GM23248 (cell line): Measurements from ENCODE around the gene CPNE2. TPM values are rescaled to one million over a fixed set of nuclear protein-coding genes. Genes with fewer than 3 reads are reported as not detected.

Source experiments
- DNase-seq: peaks from one replicate; pipeline ENCODE4 v3.0.0-alpha.2; 2015
- H2AFZ ChIP-seq: fragments of 200-600 bp; sonication (generic); 2 replicates; pipeline ENCODE4 v1.6.1; 2016; ENCODE audit warnings: antibody characterized with exemption
- H3F3A ChIP-seq: fragments of 200-600 bp; sonication (generic); 2 replicates; pipeline ENCODE4 v1.6.1; 2016; ENCODE audit warnings: mild to moderate bottlenecking, antibody characterized with exemption, mixed run types; ENCODE audit not compliant: insufficient read depth
- H3K27ac ChIP-seq: fragments of 200-600 bp; sonication (generic); 2 replicates; pipeline ENCODE4 v1.5.1; 2016; ENCODE audit warnings: mild to moderate bottlenecking
- H3K27me3 ChIP-seq: fragments of 200-600 bp; sonication (generic); replicated peaks from 2 replicates; pipeline ENCODE4 v1.6.1; 2016; ENCODE audit warnings: mild to moderate bottlenecking; ENCODE audit not compliant: insufficient read depth
- H3K36me3 ChIP-seq: fragments of 200-600 bp; sonication (generic); 2 replicates; pipeline ENCODE4 v1.6.1; 2016; ENCODE audit warnings: low read depth, mild to moderate bottlenecking
- H3K4me1 ChIP-seq: fragments of 200-600 bp; sonication (generic); 2 replicates; pipeline ENCODE4 v1.6.1; 2016; ENCODE audit warnings: mild to moderate bottlenecking; ENCODE audit not compliant: insufficient read depth
- H3K4me2 ChIP-seq: fragments of 200-600 bp; sonication (generic); one replicate; pipeline ENCODE4 v1.6.1; 2016; ENCODE audit warnings: mild to moderate bottlenecking; ENCODE audit not compliant: unreplicated experiment
- H3K4me3 ChIP-seq: fragments of 200-600 bp; sonication (generic); 2 replicates; pipeline ENCODE4 v1.5.1; 2016; ENCODE audit warnings: mild to moderate bottlenecking
- H3K79me2 ChIP-seq: fragments of 200-600 bp; sonication (generic); 2 replicates; pipeline ENCODE4 v1.6.1; 2016; ENCODE audit warnings: mild to moderate bottlenecking; ENCODE audit not compliant: insufficient read depth
- H3K9ac ChIP-seq: fragments of 200-600 bp; sonication (generic); 2 replicates; pipeline ENCODE4 v1.6.1; 2016; ENCODE audit warnings: mild to moderate bottlenecking
- H3K9me2 ChIP-seq: fragments of 200-600 bp; sonication (generic); 2 replicates; pipeline ENCODE4 v1.6.1; 2016; ENCODE audit warnings: mixed run types, mild to moderate bottlenecking, moderate library complexity; ENCODE audit not compliant: insufficient read depth
- H3K9me3 ChIP-seq: fragments of 200-600 bp; sonication (generic); one replicate; pipeline ENCODE4 v1.6.1; 2017; ENCODE audit warnings: low read depth
- H4K20me1 ChIP-seq: fragments of 200-600 bp; sonication (generic); 2 replicates; pipeline ENCODE4 v1.6.0; 2016; ENCODE audit not compliant: insufficient read depth
- EZH2 ChIP-seq: fragments of 200-600 bp; sonication (generic); IDR thresholded peaks from 2 replicates; pipeline ENCODE4 v1.6.1; 2018; ENCODE audit warnings: antibody characterized with exemption, mild to moderate bottlenecking; ENCODE audit not compliant: insufficient read depth, poor library complexity, severe bottlenecking
- EZH2phosphoT487 ChIP-seq: fragments of 200-600 bp; sonication (generic); IDR thresholded peaks from 2 replicates; pipeline ENCODE4 v1.6.1; 2018; ENCODE audit warnings: antibody characterized with exemption, moderate library complexity, mild to moderate bottlenecking, low read depth; ENCODE audit not compliant: insufficient read depth
- WGBS, 2 experiments: methylation state at CpG; one replicate each; pipeline ENCODE4 v1.1.6; 2015 to 2017; ENCODE audit warnings: low lambda C conversion rate in 2 of 2, low coverage in 1 of 2; ENCODE audit errors: missing lambda C conversion rate in 2 of 2; 5-methylcytosine and 5-hydroxymethylcytosine counted together
- in situ Hi-C: fragments of 300-500 bp; cut with MboI; formaldehyde crosslinking; loops from 2 replicates; pipeline ENCODE4 v1.15.0; 2020
- polyA plus RNA-seq: library from polyadenylated mRNA; unstranded; fragments of >200 nt; fragmentation: Nextera tagmentation; extraction: Ambion mirVana; gene quantifications from 2 replicates; pipeline ENCODE4 v1.2.1, GENCODE V29; 2016
- total RNA-seq: library from RNA; depleted of rRNA; stranded (reverse); fragments of >200 nt; shearing (Covaris generic); gene quantifications from 2 replicates; pipeline ENCODE4 v1.2.3, GENCODE V29; 2014

The CPNE2 gene
- total and polyA plus RNA-seq, 2 experiments from 2014 or later: 9.0 to 13.9 TPM

- Histone ChIP-seq H3K9ac (no peak overlapping the region), H3F3A (no peaks in the 10 kb centered on the region), H3K27me3 (no peaks in the 10 kb centered on the region), H2AFZ (no peak overlapping the region), H3K4me1 (no peaks in the 10 kb centered on the region), H4K20me1 (no peaks in the 10 kb centered on the region), H3K9me3 (no peaks in the 10 kb centered on the region), H3K4me3 (no peak overlapping the region), H3K9me2 (no peaks in the 10 kb centered on the region), H3K79me2 (no peaks in the 10 kb centered on the region), H3K4me2 (no peak overlapping the region), H3K27ac (no peak overlapping the region), H3K36me3 (no peaks in the 10 kb centered on the region)
- WGBS, 2 experiments: 73 to 94% methylated on average over 2 of the region's 2 CpGs
- no peak for TF ChIP-seq EZH2
- in situ Hi-C loops: no loop called here
- DNase-seq: no peak
These were observed 44.3 kb upstream of the CPNE2 start for GRCh38 chr16:57048095-57048494.

- in situ Hi-C loops: no loop called here
- Histone ChIP-seq H3K36me3 (no peaks in the 10 kb centered on the region), H3K4me2 (no peak overlapping the region), H3K27me3 (no peaks in the 10 kb centered on the region), H3K4me1 (no peaks in the 10 kb centered on the region), H3K9ac (no peak overlapping the region), H4K20me1 (no peaks in the 10 kb centered on the region), H3K9me3 (no peaks in the 10 kb centered on the region), H2AFZ (no peak overlapping the region), H3F3A (no peaks in the 10 kb centered on the region), H3K4me3 (no peak overlapping the region), H3K9me2 (no peaks in the 10 kb centered on the region), H3K79me2 (no peaks in the 10 kb centered on the region), H3K27ac (no peak overlapping the region)
- WGBS, 2 experiments: 96 to 99% methylated on average over 4 of the region's 4 CpGs
- TF ChIP-seq EZH2phosphoT487: no peak
- no peak for DNase-seq
These were observed 42.7 kb upstream of the CPNE2 start for GRCh38 chr16:57049678-57050077.

GRCh38 chr16:57051696-57052228 lies 40.6 kb upstream of the CPNE2 start:
- H3K4me3 ChIP-seq: no peak overlapping the region
- H4K20me1 ChIP-seq: no peaks in the 10 kb centered on the region
- no peaks in the 10 kb centered on the region for H3K4me1 ChIP-seq
- no peak overlapping the region for H3K9ac ChIP-seq
- DNase-seq: no peak
- no peaks in the 10 kb centered on the region for H3K79me2 ChIP-seq
- TF ChIP-seq EZH2phosphoT487 (no peak), EZH2 (no peak)
- no peaks in the 10 kb centered on the region for H3K27me3 ChIP-seq
- in situ Hi-C loops: no loop called here
- H3K27ac ChIP-seq: no peak overlapping the region
- WGBS, 2 experiments: 97 to 98% methylated on average over 11 of the region's 11 CpGs
- no peak overlapping the region for H2AFZ ChIP-seq
- no peaks in the 10 kb centered on the region for H3K9me3 ChIP-seq
- no peaks in the 10 kb centered on the region for H3K9me2 ChIP-seq
- no peaks in the 10 kb centered on the region for H3K36me3 ChIP-seq
- no peaks in the 10 kb centered on the region for H3F3A ChIP-seq
- no peak overlapping the region for H3K4me2 ChIP-seq

- DNase-seq: no peak
- Histone ChIP-seq H3K27me3 (no peaks in the 10 kb centered on the region), H3K36me3 (0 out of 2 replicates have a peak, but pooled peaks cover 4% of the 10 kb centered on the region), H3K4me3 (no peak overlapping the region), H3F3A (no peaks in the 10 kb centered on the region), H3K27ac (no peak overlapping the region), H3K4me1 (no peaks in the 10 kb centered on the region), H4K20me1 (no peaks in the 10 kb centered on the region), H3K9me2 (no peaks in the 10 kb centered on the region), H2AFZ (no peak overlapping the region), H3K4me2 (no peak overlapping the region), H3K9me3 (no peaks in the 10 kb centered on the region), H3K9ac (no peak overlapping the region), H3K79me2 (no peaks in the 10 kb centered on the region)
- TF ChIP-seq EZH2 (no peak), EZH2phosphoT487 (no peak)
- WGBS, 2 experiments: 97 to 100% methylated on average over 9 of the region's 9 CpGs
- in situ Hi-C loops: no loop called here
These were observed 39.2 kb upstream of the CPNE2 start for GRCh38 chr16:57053206-57053605.

- H3K9ac ChIP-seq: no peak overlapping the region
- WGBS, 2 experiments: 96 to 98% methylated on average over 5 of the region's 5 CpGs
- no peaks in the 10 kb centered on the region for H3K79me2 ChIP-seq
- no peaks in the 10 kb centered on the region for H3K4me1 ChIP-seq
- no peak overlapping the region for H3K4me2 ChIP-seq
- in situ Hi-C loops: no loop called here
- H3K27me3 ChIP-seq: no peaks in the 10 kb centered on the region
- TF ChIP-seq EZH2 (no peak), EZH2phosphoT487 (no peak)
- H3K27ac ChIP-seq: no peak overlapping the region
- H3F3A ChIP-seq: no peaks in the 10 kb centered on the region
- 0 out of 2 replicates have a peak, but pooled peaks cover 4% of the 10 kb centered on the region for H3K36me3 ChIP-seq
- no peak overlapping the region for H2AFZ ChIP-seq
- H3K9me3 ChIP-seq: no peaks in the 10 kb centered on the region
- no peaks in the 10 kb centered on the region for H3K9me2 ChIP-seq
- DNase-seq: no peak
- H3K4me3 ChIP-seq: no peak overlapping the region
- H4K20me1 ChIP-seq: no peaks in the 10 kb centered on the region
These were observed 38.0 kb upstream of the CPNE2 start for GRCh38 chr16:57054338-57054737.
